Smooth muscle cell of the umbilical artery (primary cell): ENCODE data around the gene ETAA1. TPM values are rescaled to one million over a fixed set of nuclear protein-coding genes. Genes with fewer than 3 reads are reported as not detected.

ENCODE experiments used
- total RNA-seq: library from RNA; depleted of rRNA; stranded (reverse); fragments of >200 nt; gene quantifications from 2 replicates; pipeline ENCODE4 v1.2.3, GENCODE V29; 2014

Gene ETAA1
- total RNA-seq, result 15.4 and 15.8 TPM in 2 replicates

DNA sequence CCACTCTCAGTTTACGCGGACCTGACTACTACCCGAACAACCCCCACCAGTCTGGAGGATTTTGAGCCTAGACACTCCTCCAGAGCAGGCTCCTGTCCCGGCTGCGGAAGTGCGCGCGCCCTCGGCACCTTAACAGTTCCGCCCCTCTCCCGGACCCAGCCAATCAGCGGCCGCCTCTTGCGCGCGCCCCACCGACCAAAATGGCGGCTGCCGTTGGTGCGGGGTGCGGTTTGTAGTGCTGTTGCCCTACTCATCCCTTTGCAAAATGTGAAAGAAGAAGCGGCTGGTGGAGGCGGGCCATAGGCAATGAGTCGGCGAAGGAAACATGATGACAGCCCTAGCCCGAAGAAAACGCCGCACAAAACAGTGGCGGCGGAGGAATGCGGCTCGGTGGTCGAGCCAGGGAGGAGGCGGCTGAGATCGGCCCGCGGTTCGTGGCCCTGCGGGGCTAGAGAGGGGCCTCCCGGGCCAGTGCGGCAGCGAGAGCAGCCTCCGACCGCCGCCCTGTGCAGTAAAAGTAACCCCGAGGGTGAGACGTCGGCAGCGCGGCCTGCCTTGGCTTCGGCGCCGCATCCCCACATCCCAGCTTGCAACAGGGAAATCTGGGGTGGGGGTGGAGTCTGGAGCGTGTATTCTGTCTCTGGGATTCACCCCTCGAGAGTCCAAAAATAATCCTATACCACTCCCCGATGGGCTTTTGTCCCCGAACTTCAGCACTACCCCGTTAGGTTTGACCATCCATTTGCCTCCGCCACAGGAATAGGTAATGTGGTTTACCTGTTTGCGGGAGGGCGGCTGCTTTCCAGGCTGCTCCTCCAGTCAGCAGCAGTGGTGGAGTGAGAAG lies at the start of gene ETAA1:
Gene ETAA1, plus strand, starts transcription at position 191 of the 844 bp plus-strand sequence. Its CDS starts 116 bp downstream, at position 307.

